AG20443 (cell line): ENCODE results near the gene GPC3.
"Not testable (repeated sequence)": the region's sequence is repeated elsewhere in the genome, so short reads cannot be mapped to it uniquely, and the experiment has no call there.

Experiments used
- DNase-seq: peaks from one replicate; pipeline ENCODE4 v3.0.0; 2012; ENCODE audit warnings: low spot score, mixed read lengths

Gene GPC3

DNA sequence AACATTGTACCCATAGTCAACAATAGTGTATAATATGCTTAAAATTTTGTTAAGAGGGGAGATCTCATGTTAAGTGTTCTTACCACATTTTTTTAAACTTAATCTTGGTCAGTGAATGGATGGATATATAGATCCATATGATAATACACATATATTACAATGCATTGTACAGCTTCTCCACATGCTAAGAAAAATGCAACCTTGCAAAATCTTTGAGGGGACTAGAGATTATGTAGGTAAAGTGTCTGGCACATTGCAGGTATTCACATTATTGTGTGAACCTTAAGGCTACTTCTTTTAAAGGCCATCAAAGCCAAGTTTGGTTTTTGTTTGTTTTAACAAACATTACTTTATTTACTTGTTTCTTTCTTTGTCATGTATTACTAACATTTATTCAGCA, 10.4 kb upstream of the GPC3 start:
- no peak for DNase-seq

DNA sequence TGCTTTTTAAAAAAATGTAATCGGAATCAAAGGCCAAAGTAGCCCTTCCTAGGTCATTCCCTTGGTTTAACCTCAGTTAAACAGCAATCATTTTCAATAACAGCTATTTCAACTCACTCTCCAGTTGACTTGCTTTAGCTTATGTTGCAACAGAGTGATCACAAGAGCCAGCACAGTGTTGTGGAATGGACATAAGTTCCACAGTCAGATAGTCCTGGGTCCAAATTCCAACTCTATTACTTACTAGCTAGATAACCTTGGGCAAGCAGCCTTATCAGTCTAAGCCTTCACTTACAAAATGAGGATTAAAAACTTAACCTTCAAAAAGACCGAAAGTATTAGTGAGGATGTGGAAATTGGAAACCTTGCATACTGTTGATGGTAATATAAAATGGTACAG, 9.2 kb upstream of the GPC3 start:
- no peak for DNase-seq

DNA sequence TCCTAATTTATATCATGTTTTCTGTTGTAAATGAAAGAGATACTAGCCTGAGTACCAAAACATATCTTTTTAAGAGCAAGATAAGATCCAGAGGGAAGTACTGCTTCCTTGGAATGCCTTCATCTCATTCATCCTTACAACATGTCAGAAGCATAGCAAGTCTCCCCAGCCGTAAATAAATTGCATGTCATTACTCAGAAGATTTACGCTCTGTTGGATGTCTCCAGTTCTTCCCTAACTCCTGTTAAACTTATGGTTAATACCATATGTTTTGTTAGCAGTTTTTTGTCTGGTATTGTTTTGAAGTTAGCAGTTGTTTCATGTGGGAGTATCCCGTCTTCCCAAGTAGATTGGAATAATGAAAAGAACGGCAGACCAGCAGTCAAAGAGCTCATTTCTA, 7.5 kb upstream of the GPC3 start:
- no peak for DNase-seq

DNA sequence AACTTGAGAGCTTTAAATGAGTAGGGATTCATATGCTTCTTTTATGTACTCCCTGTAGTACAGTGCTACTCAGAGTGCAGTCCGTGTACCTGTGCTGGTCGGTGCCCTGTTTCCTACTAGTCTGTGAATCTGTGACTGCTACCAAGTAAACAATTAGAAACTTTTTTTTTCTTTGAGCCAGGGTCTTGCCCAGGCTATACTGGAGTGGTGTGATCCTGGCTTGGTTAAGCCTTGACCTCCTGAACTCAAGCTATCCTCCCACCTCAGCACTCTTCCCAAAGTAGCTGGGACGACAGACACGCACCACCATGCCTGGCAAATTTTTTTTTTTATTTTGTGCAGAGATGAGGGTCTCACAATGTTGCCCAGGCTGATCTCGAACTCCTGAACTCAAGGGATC, 6.4 kb upstream of the GPC3 start:
- no peak for DNase-seq

DNA sequence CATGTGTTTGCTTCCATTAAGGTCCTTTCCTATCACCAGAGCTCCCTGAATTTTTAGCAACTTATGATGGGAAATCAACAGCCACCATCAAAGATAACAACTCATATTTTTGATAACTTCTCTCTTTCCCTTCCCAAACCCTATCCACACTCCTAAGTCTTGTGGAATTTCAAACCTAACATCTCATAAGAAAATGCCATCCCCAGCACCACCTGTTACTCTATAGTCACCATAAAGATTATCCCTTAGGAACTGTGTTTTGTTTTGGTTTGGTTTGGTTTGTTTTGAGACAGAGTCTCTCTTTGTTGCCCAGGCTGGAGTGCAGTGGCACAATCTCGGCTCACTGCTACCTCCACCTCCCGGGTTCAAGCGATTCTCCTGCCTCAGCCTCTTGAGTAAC, 5.7 kb upstream of the GPC3 start:
- DNase-seq: not testable (repeated sequence)

DNA sequence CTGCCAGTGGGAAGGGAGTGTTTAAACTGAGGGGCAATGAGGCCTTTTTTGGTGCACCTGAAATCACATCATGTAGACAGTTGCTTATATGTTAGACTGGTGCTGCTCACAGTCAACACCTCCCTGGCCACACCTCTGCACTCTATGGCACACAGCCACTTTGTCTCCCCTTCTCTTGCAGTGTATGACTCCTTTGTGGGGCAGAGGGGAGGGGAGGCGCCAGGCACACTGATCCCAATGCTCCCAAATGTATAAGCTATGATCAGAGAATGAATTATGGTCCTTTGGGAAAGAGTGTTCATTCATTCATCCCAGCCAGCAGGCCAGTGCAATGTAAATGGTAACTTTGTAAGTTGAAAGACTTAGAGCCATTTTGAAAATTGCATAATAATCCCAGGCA, 4.6 kb upstream of the GPC3 start:
- no peak for DNase-seq

DNA sequence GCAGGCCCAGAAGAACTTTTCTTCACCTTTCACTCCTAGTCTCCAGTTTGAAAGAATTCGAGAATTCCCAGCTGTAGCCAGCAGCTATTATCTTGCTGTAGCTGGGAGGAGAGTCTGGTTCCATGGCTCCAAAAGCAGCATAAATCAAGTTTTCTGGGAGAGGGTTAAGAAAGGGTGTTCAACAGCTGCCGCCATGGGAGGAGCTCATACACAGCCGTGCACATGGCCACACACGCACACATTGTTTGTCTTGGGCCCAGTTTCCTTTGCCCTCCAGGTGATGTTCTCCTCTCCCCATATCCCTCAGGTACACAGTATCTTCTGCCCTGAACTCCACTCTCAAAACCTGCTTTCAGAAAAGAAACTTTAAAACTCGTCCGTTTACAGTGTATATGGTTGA, 4.1 kb upstream of the GPC3 start:
- DNase-seq: no peak

DNA sequence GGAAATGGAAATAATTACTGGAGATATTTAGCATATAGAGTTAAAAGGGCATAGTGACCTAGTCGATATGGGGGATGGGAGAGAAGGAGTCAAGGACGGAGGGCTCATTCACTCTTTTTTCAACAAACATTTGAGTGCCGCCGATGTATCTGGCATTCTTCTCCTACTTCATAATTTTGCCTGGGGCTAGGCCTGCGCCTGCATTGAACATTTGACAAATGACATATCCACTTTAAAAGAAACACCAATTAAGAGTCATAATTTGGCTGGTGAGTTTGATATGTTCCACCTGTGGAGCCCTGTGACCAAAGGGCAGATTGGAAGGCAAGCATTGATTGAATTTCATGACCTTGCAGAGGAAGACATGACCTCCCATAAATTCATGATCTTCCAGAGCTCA, 2.6 kb upstream of the GPC3 start:
- DNase-seq: no peak

DNA sequence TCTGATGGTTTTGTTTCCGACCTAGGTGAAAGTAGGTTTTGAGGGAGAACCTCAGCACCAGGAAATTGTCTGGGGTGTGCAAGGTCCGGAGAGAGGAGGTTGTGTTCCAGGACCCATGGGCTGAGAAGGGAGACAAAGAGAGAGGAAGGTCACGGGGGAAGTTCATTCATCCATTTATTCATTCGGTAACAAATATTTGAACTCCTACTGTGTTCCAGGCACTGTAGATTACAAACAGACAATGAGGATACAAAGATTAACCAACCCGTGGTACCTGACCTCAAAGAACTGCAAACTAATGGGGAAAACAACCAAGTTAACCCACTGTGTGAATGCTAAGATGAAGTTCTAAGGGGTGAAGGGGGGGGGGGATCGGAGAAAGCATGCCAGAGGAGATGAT, 1.8 kb upstream of the GPC3 start:
- no peak for DNase-seq

DNA sequence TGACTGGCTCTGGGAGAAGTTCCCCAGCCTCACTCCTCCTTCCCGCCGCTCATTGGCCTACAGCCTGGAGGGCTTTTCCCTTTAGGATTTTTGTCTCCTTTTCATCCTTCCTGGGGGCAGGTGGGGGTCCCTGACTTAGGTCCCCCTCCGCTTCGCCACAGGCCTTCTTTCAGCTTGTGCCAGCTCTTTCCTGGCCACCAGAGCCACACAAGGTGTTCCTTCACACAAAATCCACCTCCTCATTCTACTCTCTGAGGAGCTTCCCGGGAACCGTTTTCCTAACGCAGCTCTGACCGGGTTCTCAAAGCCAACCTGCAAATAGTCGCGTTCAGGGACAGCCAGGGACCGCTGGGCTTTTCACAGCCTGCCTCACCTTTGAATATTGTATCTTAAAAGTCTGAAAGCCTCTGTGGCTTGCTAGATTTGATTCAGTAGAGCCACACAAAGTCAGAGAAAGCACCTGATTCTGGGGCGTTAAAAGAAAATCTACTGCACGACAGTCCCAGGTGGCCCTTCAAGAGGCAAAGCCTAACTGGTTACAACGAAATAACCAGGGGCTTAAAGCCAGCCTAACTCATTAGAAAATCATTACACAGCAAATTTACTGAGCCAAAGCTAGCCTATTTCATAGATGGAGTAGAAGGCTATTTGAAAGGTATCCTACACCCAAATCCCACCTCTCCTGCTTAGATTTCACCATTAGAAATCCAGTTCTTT, 731 bp upstream of the GPC3 start:
- no peak for DNase-seq

DNA sequence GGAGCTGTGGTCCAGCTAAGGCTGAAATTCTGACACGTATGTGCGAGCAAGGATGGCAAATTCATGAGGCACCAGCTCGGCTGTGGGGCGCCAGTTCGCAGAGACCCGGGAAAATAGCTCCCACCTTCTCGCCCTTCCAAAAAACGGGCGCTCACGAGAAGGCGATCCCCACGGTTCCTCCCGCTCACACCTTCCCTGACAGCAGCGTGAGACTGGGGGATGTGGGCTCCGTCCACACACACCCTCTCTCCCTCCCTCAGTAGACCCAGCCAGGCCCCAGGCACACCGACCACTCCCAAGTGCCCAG, 584 bp downstream of the GPC3 start:
- DNase-seq: no peak

DNA sequence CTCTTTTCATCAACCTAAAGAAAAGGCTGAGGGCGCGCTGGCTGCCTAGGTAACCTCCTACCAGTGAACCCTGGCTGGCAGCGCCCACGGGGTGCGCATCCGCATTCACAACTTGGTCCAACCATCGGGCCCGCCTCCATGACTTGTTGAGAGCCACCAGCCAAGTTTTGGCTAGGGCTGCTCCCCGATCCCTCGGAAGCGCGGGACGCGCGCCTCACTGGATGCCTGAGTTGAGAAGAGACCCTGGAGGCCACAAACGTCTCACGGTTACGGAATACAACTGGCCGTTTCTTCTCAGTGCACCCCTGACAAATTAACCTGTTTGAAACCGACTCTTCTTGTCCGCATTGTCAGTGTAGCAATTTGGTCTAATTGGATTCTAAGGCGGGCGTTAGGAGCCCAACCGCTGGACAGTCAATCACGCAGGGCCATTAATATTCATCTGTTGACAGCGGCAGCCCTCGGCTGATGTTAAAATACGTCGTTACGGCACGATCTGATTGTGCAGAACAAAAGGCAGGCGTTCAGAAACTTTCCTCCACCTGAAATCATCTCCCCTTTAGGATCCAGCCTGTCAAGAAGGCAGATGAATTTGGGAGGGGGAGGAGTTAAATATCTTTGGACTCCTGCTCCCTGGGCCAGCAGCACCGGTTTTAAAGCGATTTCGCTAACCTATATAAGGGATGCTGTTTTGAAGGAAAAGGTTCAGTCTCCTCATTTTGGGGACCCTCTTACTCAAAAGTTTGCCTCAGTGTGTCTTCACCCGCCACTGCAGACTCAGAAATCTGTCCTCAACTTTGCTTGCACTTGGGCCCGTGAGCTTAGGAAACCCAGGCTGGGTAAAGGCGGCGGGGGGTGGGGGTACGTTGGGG, 1.2 kb downstream of the GPC3 start:
- DNase-seq: no peak

DNA sequence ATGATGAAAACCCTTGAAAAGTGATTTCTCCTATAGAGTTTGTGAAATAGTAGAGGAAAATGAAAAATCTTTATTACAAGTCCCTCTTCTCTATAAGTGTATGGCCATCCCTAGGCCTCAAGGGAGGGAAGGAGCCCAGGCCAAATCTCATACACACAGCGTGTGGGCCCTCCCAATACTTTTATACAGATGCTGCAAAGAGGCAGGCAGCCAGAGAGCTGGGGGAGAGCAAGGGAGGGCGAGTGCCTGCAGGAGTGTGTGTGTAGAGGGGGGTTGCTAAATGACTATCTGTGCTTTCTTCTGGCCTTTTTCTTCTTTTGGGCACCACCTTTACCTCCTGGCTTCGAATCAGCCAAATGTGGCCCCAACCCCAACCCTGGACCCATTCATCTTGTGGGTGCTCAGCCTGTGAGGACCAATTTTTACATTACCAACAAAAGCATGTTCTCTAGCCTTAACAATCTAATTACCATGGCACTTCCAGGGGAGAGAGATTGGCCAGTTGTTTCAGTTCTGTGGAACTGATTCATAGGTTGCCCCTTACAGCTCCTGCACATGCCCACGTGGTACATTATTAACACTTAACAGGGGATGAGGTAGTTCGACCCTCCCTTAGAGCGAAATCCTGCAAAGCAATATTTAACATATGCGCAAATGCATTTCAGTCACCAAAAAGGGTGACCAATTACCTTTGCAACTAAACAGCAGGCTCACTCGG, 2.0 kb downstream of the GPC3 start:
- no peak for DNase-seq

DNA sequence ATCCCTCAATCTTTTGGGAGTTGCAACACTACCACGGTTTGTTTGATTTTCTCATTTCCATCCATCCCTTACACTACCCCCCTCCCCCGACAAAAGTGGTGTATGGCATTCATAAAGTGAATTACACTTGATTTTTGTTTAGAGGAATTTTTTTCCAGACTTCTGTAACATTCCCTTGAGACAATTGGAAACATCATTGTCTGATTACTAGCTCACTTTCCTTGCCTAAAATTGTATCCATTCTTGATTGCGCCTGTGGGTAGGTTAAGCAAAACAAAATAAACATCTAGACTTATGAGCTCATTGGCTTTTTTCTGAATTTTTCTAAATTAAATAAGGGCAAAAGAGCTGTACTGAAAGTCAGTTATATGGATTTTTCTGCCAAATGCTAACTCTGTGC, 3.5 kb downstream of the GPC3 start:
- no peak for DNase-seq

DNA sequence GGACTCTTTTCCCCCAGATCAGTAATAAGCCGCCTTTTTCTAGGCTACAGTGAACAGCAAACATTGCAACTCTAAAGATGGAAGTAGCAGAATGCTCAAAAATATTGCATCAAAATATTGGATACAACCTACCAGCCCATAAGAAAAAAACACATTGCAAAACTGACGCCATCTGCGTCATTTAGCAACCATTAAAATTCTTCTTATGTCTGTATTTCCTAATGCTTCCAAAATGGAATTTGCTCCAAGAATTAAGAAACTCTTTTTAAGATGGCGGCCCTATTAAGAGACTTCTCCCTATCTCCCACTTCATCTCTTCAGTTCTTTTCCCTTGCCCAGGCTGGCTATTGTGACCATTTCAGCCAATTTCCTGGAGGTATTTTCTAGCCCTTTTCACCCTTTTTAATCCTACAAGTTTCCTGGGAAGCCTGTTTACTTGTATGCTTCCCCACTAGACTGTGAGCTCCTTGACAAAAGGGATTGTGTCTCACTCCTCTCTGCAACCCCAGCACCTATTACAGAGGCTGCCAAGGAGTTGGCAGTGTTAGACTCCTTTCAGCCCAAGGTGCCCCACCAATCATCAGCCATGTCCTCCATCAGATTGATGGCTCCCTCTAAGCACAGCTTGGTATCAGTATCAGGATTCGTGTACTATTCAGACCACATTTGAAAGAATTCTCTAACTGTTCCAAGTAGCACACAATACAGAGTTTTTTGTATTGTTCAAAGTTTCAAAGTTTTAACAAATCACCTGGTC, 4.4 kb downstream of the GPC3 start:
- DNase-seq: no peak

DNA sequence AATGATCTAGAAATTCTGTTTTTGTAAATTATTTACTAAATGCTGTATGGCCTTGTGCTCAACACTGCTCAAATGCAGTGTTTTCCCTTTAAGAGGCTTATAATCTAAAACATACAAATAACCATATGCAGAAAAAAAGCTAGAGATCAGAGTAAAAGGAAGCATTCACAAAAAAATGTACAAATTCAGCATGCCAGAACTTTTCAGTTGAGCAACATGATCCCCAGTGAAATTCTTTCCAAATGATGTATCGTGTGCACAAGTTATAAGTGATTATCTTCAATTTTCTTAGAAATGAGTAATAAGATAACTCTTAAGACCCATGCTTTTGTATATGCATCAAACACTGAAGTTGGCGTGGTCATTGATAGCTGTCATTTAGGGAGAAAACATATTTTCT, 5.0 kb downstream of the GPC3 start:
- DNase-seq: no peak

DNA sequence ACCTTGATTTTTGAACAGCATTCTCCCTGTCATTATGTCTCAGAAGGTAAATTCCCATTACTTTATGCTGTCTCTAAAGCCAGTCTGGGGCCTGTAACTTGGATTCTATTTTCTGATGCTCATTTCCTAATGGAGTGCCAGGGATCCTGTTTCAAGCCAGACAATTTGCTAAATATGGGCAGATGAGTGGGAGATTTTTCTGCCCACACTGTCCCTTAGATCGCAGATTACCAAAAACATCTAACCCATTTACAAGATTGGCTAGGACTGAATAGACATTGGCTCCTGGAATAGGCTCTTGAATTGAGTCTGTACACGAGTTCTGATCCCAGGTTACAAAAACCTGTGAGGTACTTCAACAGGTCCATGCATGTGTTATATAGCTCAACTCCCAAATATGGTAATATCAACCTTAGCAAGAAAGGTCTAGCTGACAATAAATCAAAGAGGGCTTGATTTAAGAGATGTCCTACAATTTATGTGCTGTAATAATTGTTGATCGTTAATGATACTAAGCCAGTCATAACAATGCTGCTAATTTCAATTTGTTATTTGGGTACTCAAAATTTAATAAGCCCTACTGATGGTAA, 5.7 kb downstream of the GPC3 start:
- DNase-seq: no peak

DNA sequence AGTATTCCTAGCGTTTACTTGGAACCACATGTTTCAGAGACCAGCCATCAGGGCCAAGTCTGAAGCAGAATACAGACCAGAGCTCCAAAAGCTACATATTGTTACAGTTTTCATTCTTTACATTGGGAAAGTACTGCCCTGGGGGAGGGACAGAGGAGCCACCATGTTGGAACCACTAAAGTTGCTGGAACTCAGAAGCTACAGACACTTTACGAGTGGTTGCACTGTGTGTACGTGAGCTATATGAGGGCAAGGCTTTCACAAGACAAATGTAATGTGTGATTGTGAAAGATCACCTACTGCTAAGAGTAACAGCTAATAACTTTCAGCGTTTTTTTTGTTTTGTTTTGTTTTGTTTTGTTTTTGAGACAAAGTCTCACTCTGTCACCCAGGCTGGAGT, 11.7 kb downstream of the GPC3 start:
- no peak for DNase-seq

DNA sequence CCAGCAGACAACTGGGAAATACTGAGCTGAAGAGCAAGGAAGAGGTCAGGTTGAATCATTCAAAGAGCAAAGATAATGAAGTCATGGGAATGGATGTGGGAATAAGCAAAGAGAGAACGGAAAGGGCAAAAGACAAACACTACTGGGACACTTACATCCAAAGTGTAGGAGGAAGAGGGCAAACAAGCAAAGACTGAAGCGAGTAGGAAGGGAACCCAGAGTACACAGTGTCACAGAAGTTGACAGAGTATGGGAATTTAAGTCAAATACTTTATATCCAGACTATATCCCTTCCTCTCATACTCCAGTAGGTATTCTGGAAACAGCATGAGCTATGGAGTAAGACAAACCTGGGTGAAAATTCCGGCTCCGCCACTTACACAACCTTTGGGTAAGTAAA, 12.5 kb downstream of the GPC3 start:
- DNase-seq: no peak

DNA sequence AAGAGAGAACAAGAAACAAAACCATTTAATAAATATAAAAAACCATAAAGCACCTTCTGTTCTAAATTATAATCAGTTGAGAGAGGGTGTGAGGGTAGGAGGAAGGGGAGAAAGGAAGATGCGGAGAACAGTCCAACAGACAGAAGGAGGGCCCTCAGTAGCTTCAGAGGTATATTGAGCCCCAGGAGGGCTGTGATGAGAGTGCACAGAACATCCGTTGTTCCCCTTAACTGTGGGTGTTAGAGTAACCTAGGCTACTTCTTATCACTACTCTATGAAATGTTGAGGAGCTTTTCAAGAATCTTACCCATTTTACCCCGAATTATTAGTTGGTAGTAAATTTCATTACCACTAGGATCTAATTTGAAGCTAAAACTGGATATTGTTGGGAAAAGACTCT, 13.8 kb downstream of the GPC3 start:
- DNase-seq: no peak

DNA sequence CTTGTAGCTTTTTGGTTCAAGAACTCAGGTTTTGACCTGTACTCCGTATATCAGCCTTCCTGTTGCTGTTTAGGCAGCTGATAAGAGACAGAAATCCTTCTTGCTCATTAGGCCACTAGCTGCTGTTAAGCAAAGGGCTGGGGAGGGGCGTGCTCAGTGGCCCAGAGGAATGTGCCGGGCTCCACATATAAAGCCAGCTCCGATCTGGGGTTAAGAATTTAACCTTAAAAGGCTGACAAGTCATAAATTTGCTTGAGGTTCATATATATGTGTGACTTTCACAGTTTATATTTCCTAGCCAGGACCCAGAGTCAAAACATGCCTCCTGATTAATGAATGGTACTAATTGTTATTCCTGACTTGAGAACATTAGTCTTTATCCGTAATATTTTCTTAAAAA, 15.3 kb downstream of the GPC3 start:
- no peak for DNase-seq

DNA sequence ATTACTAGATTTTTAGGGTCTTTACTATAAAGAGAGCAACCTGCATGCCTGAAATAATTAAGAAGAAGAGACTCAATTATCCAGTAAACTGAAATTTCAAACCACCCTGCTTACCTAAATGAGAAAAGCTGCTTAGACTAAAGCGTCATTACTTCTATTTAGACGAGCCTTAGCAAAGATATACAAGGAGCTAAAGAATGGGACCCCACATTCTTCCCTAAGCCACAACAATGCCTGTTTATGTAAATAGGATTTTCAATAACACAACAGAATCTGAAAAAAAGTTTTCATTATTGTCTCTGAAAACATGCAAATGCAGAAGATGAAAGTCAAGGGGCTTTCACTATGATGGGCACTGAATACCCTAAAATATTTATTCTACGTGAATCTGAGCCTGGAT, 16.2 kb downstream of the GPC3 start:
- DNase-seq: no peak
